Neutrophil (primary cell): ENCODE results near the gene SLC44A1.

Experiments used
- H3K27ac ChIP-seq: fragments of 200-600 bp; sonication (generic); 2 replicates; pipeline ENCODE4 v1.5.1; 2016; ENCODE audit warnings: mild to moderate bottlenecking, moderate library complexity
- H3K27me3 ChIP-seq: fragments of 200-600 bp; sonication (generic); 2 replicates; pipeline ENCODE4 v1.6.0; 2016; ENCODE audit warnings: mild to moderate bottlenecking
- H3K36me3 ChIP-seq: fragments of 200-600 bp; sonication (generic); 2 replicates; pipeline ENCODE4 v1.5.1; 2017
- H3K4me1 ChIP-seq, 2 experiments: fragments of 200-600 bp in 1 of 2; sonication (generic) in 1 of 2; 1 replicate in 1 of 2; 2 replicates in 1 of 2; pipeline versions ENCODE4 v1.5.1 to v1.6.1; 2013 to 2016; ENCODE audit warnings: low read depth in 1 of 2, low read length in 1 of 2, mild to moderate bottlenecking in 1 of 2, moderate library complexity in 1 of 2; ENCODE audit not compliant: control insufficient read depth in 1 of 2, insufficient read depth in 1 of 2
- H3K4me3 ChIP-seq, 2 experiments: fragments of 200-600 bp in 1 of 2; sonication (generic) in 1 of 2; 1 replicate in 1 of 2; 2 replicates in 1 of 2; pipeline ENCODE4 v1.5.1; 2013 to 2016; ENCODE audit warnings: low read depth in 1 of 2, low read length in 1 of 2, mild to moderate bottlenecking in 1 of 2, moderate library complexity in 1 of 2
- H3K9me3 ChIP-seq: fragments of 200-600 bp; sonication (generic); 2 replicates; pipeline ENCODE4 v1.5.1; 2016
- CTCF ChIP-seq: fragments of 200-600 bp; sonication (generic); IDR thresholded peaks from 2 replicates; pipeline ENCODE4 v1.5.1; 2016; ENCODE audit warnings: antibody characterized with exemption

Gene SLC44A1

GRCh38 chr9:105403552-105404248, 159.2 kb downstream of the SLC44A1 start:
- no peaks in the 10 kb centered on the region for H3K27me3 ChIP-seq
- no peaks in the 10 kb centered on the region for H3K36me3 ChIP-seq
- no peak overlapping the region for H3K4me3 ChIP-seq
- no peaks in the 10 kb centered on the region for H3K9me3 ChIP-seq
- no peak overlapping the region for H3K27ac ChIP-seq
- TF ChIP-seq CTCF, result no peak
- H3K4me1 ChIP-seq, result peaks cover 6 to 9% of the 10 kb centered on the region in 2 experiments

GRCh38 chr9:105405514-105406131, 161.2 kb downstream of the SLC44A1 start:
- Histone ChIP-seq H3K9me3 (no peaks in the 10 kb centered on the region), H3K4me3 (no peak overlapping the region), H3K27me3 (no peaks in the 10 kb centered on the region), H3K4me1 (peaks cover 6 to 9% of the 10 kb centered on the region in 2 experiments), H3K27ac (no peak overlapping the region), H3K36me3 (no peaks in the 10 kb centered on the region)
- no peak for TF ChIP-seq CTCF

DNA sequence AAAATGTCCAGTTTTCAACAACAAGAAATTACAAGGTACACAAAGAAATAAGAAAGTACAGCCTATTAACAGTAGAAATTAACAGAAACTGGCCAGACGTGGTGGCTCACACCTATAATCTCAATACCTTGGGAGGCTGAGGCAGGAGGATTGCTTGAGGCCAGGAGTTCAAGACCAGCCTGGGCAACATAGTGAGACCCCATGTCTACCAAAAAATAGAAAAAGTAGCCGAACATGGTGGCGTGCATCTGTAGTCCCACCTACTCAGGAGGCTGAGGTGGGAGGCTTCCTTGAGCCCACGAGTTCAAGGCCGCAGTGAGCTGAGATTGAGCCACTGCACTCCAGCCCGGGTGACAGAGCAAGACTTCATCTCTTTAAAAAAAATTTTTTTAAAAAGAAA, 161.9 kb downstream of the SLC44A1 start:
- peaks cover 6 to 9% of the 10 kb centered on the region in 2 experiments for H3K4me1 ChIP-seq
- TF ChIP-seq CTCF, result no peak
- no peaks in the 10 kb centered on the region for H3K9me3 ChIP-seq
- no peak overlapping the region for H3K27ac ChIP-seq
- no peak overlapping the region for H3K4me3 ChIP-seq
- no peaks in the 10 kb centered on the region for H3K27me3 ChIP-seq
- H3K36me3 ChIP-seq, result no peaks in the 10 kb centered on the region

- peaks cover under 1 to 6% of the 10 kb centered on the region in 2 experiments for H3K4me1 ChIP-seq
- no peaks in the 10 kb centered on the region for H3K9me3 ChIP-seq
- no peak overlapping the region for H3K27ac ChIP-seq
- no peaks in the 10 kb centered on the region for H3K36me3 ChIP-seq
- no peak for TF ChIP-seq CTCF
- H3K27me3 ChIP-seq, result no peaks in the 10 kb centered on the region
- no peak overlapping the region for H3K4me3 ChIP-seq
These were observed 169.1 kb downstream of the SLC44A1 start for GRCh38 chr9:105413525-105413924.

DNA sequence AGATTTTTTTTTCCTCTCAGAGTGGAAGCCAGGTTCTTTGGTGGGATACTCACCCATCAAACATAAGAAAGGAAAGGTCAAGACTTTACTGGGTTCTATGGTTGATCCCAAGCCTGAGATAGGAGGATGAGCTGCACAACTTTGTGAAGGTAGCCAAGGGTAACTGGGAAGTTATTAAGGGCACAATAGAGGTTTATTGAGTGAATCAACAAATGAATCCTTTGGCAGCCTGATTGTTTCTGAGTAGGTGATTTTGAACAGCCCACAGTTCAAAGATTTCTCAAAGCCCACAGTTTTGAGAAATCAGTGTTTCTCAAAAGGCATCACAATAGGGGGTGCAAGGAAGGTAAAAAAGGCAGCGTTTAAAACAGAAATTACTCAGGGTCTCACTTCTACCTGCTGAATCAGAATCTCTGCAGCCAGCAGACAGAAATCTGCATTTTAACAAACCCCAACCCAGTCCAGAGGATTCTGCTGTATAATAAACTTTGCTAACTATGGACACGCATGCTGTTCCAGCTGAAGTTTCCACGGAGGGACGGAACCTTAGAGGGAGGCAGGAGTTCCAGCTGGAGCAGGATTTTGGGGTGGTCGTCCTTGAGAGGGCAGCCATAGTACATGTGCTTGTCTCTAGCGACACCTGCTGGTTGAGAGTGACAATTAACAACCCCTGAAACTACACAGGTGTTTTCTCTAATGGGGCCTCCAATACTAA, 170.7 kb downstream of the SLC44A1 start:
- TF ChIP-seq CTCF, result peak; percentile 72
- Histone ChIP-seq H3K9me3 (no peaks in the 10 kb centered on the region), H3K36me3 (no peaks in the 10 kb centered on the region), H3K27ac (no peak overlapping the region), H3K27me3 (no peaks in the 10 kb centered on the region), H3K4me1 (peaks cover 16 to 22% of the 10 kb centered on the region in 2 experiments), H3K4me3 (no peak overlapping the region)
